SK-N-SH treated with all-trans-retinoic acid at 6 μM for 48 hours (cell line): ENCODE measurements around the gene C7orf57.

ENCODE experiments used
- ATAC-seq: fragments of 200-7000 bp; cut with Tn5 transposase; 3 replicates; pipeline ENCODE4 v1.9.1; 2020; ENCODE audit warnings: mild to moderate bottlenecking, moderate library complexity
- BACH2 ChIP-seq: fragments of 250-450 bp; sonication (Bioruptor Pico); IDR thresholded peaks from 2 replicates; pipeline ENCODE4 v1.9.0; 2021; ENCODE audit warnings: mild to moderate bottlenecking, borderline replicate concordance
- CREB5 ChIP-seq: fragments of 250-450 bp; sonication (Bioruptor Pico); IDR thresholded peaks from 2 replicates; pipeline ENCODE4 v1.5.1; 2020; ENCODE audit warnings: low read depth, mild to moderate bottlenecking, moderate library complexity
- CSDC2 ChIP-seq: fragments of 250-450 bp; sonication (Bioruptor Pico); IDR thresholded peaks from 2 replicates; pipeline ENCODE4 v1.5.0; 2020; ENCODE audit warnings: mild to moderate bottlenecking, moderate library complexity
- CSRNP3 ChIP-seq: fragments of 250-450 bp; sonication (Bioruptor Pico); IDR thresholded peaks from 2 replicates; pipeline ENCODE4 v1.5.1; 2021; ENCODE audit warnings: mild to moderate bottlenecking, moderate library complexity
- GLIS3 ChIP-seq: fragments of 250-450 bp; sonication (Bioruptor Pico); IDR thresholded peaks from 2 replicates; pipeline ENCODE4 v1.5.0; 2020; ENCODE audit warnings: mild to moderate bottlenecking, moderate library complexity
- ISL1 ChIP-seq: fragments of 250-450 bp; sonication (Bioruptor Pico); IDR thresholded peaks from 2 replicates; pipeline ENCODE4 v2.1.2; 2022; ENCODE audit warnings: mild to moderate bottlenecking, moderate library complexity
- OSR1 ChIP-seq: fragments of 250-450 bp; sonication (Bioruptor Pico); IDR thresholded peaks from 2 replicates; pipeline ENCODE4 v1.8.0; 2022; ENCODE audit warnings: moderate library complexity, mild to moderate bottlenecking, inconsistent platforms
- PATZ1 ChIP-seq: fragments of 250-450 bp; sonication (Bioruptor Pico); IDR thresholded peaks from 2 replicates; pipeline ENCODE4 v1.8.0; 2020; ENCODE audit warnings: mild to moderate bottlenecking, moderate library complexity, borderline replicate concordance
- POU6F1 ChIP-seq: fragments of 250-450 bp; sonication (Bioruptor Pico); IDR thresholded peaks from 2 replicates; pipeline ENCODE4 v1.8.0; 2021; ENCODE audit warnings: low read depth, mild to moderate bottlenecking, moderate library complexity, borderline replicate concordance
- PPARA ChIP-seq: fragments of 250-450 bp; sonication (Bioruptor Pico); IDR thresholded peaks from 2 replicates; pipeline ENCODE4 v1.5.0; 2020; ENCODE audit warnings: mild to moderate bottlenecking, borderline replicate concordance
- RARB ChIP-seq: fragments of 250-450 bp; sonication (Bioruptor Pico); IDR thresholded peaks from 2 replicates; pipeline ENCODE4 v1.8.0; 2021; ENCODE audit warnings: mild to moderate bottlenecking, moderate library complexity
- SNAI2 ChIP-seq: fragments of 250-450 bp; sonication (Bioruptor Pico); IDR thresholded peaks from 2 replicates; pipeline ENCODE4 v1.5.0; 2020; ENCODE audit warnings: mild to moderate bottlenecking, moderate library complexity
- TCF4 ChIP-seq: fragments of 250-450 bp; sonication (Bioruptor Pico); IDR thresholded peaks from 2 replicates; pipeline ENCODE4 v1.8.0; 2021; ENCODE audit warnings: mild to moderate bottlenecking, moderate library complexity, borderline replicate concordance
- TOX ChIP-seq: fragments of 250-450 bp; sonication (Bioruptor Pico); IDR thresholded peaks from 2 replicates; pipeline ENCODE4 v1.8.0; 2021; ENCODE audit warnings: mild to moderate bottlenecking, moderate library complexity, borderline replicate concordance
- TSHZ2 ChIP-seq: fragments of 250-450 bp; sonication (Bioruptor Pico); IDR thresholded peaks from 2 replicates; pipeline ENCODE4 v1.5.0; 2020; ENCODE audit warnings: mild to moderate bottlenecking, moderate library complexity
- ZC3H10 ChIP-seq: fragments of 250-450 bp; sonication (Bioruptor Pico); IDR thresholded peaks from 2 replicates; pipeline ENCODE4 v1.5.1; 2021; ENCODE audit warnings: mild to moderate bottlenecking, moderate library complexity
- ZFP3 ChIP-seq: fragments of 250-450 bp; sonication (Bioruptor Pico); IDR thresholded peaks from 2 replicates; pipeline ENCODE4 v1.5.0; 2020; ENCODE audit warnings: mild to moderate bottlenecking, moderate library complexity
- ZNF565 ChIP-seq: fragments of 450-650 bp; formaldehyde crosslinking; conservative IDR thresholded peaks from 2 replicates; pipeline ENCODE4 v1.5.0; 2020; ENCODE audit warnings: low read depth, mild to moderate bottlenecking, moderate library complexity
- ZNF8 ChIP-seq: fragments of 450-650 bp; formaldehyde crosslinking; IDR thresholded peaks from 2 replicates; pipeline ENCODE4 v1.5.0; 2020; ENCODE audit warnings: mild to moderate bottlenecking, moderate library complexity

C7orf57 gene

GRCh38 chr7:48109848-48110663 is 74.7 kb downstream of the C7orf57 start:
- peak; percentile 81 for ATAC-seq
- no peak for TF ChIP-seq ZC3H10 (CRISPR knock-in tag)
- TF ChIP-seq ZFP3 (CRISPR knock-in tag): no peak
- TF ChIP-seq ZNF8 (CRISPR knock-in tag): no peak
- TF ChIP-seq BACH2 (CRISPR knock-in tag): no peak
- no peak for TF ChIP-seq PPARA (CRISPR knock-in tag)
- no peak for TF ChIP-seq TSHZ2 (CRISPR knock-in tag)
- TF ChIP-seq RARB (CRISPR knock-in tag): no peak
- TF ChIP-seq POU6F1 (CRISPR knock-in tag): no peak
- no peak for TF ChIP-seq CSRNP3
- no peak for TF ChIP-seq TOX
- TF ChIP-seq CREB5 (CRISPR knock-in tag): no peak

- TF ChIP-seq GLIS3 (CRISPR knock-in tag) (no peak), OSR1 (CRISPR knock-in tag) (no peak), CSDC2 (CRISPR knock-in tag) (no peak), ZNF565 (no peak), ISL1 (CRISPR knock-in tag) (no peak), SNAI2 (CRISPR knock-in tag) (no peak), CREB5 (CRISPR knock-in tag) (no peak), PATZ1 (no peak), ZFP3 (CRISPR knock-in tag) (no peak), PPARA (CRISPR knock-in tag) (no peak), ZNF8 (CRISPR knock-in tag) (no peak), TCF4 (CRISPR knock-in tag) (no peak), BACH2 (CRISPR knock-in tag) (no peak), ZC3H10 (CRISPR knock-in tag) (no peak)
- ATAC-seq: no peak
Measured at GRCh38 chr7:48110868-48111267, 75.5 kb downstream of the C7orf57 start.
